NCI-H510A treated with DMSO at 0.1 percent for 48 hours (cell line): ENCODE results near the gene MGAT5.

ENCODE experiments used
- DNase-seq: peaks from one replicate; lab custom pipeline; 2025; lab: John Stamatoyannopoulos, UW

MGAT5 gene

GRCh38 chr2:134304394-134305108 lies 50.7 kb downstream of the MGAT5 start:
- DNase-seq = no peak

DNA sequence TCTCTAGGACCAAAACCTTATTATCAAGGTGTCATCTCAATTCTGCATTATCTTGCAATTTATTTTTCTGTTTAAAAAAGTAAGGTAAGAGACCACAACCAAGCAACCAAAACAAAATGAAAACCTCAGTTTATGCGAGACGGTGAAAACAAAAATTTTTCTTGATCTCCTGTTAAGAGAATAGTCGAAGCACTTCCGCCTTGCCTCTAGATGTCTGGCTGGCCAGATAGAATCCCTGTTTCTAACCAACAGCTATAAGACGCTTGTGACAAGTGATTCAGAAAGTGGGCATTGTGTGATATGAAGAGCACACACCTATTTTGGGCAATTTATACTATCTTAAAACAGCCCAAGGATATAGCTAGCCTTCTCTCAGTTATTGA lies 51.2 kb downstream of the MGAT5 start:
- DNase-seq = no peak

DNA sequence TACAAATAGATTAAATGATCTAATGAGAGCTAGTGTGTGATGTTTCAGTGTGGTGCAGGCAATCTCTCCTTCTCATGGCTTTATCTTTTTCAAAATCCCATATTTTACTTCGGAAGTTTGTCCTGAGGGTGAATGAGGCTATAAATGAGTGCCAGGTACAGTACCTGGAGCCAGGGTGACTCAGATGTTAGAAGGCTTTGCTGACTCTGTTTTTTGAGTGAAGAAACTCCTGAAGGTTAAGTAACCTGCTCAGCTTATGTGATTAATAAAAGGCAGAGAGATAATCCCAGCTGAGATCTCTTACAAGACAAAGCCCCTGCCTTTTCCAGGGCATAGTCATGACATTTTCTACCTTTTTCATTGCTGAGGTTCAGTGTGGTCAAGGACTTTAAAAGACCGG lies 52.6 kb downstream of the MGAT5 start:
- DNase-seq = no peak

DNA sequence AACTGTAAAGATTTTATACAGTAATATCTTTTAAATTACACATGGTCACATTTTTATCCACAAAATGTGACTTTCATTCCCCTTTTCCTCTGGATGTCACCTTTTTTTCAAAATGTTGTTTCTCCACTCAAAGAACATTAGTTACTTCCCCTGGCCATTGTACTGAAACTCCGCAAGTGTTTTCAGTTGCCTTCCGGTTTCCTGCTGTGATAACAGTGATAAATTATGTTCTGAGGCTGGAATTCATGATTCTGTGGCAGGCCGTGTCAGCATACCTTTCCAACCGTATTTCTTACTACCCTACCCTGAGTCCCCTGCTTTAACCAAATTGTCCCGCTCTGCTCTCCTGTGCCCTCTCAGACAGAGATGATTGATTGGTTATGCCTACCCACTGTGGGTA lies 53.5 kb downstream of the MGAT5 start:
- DNase-seq = no peak

DNA sequence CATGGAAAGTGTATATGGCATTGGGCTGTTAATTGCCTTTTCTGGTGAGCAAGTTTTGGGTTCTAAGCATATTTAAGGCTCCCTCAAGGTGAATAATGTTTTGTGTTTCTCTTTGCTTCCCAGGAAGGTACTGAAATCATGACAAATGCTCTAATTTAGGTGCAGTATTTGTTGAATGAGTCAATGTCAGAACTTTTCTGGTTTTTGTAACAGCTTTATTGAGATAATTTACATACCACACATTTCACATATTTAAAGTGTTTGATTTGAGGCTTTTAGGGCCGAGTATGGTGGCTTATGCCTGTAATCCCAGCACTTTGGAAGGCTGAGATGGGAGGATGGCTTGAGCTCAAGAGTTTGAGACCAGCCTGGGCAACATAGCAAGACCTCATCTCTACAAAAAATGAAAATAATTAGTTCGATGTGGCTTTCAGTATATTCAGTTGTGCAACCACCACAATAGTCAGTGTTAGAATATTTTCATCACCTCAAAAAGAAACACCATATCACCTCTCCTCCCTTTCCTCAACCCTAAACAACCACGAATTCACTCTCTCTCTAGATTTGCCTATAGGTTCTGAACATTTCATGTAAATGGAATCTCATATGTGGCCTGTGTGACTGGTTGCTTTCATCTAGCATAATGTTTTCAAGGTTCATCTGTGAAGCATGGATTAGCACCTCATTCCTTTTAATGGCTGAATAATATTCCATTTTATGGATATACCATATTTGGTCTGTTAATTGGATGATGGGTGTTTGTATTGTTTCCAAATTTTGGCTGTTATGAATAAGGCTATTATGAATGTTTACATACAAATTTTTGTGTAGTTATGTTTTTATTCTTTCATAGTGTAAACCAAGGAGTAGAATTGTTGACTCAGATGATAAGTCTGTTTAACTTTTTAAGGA lies 54.9 kb downstream of the MGAT5 start:
- no peak for DNase-seq

- DNase-seq = no peak
Measured at GRCh38 chr2:134310107-134311079, 56.5 kb downstream of the MGAT5 start.

DNA sequence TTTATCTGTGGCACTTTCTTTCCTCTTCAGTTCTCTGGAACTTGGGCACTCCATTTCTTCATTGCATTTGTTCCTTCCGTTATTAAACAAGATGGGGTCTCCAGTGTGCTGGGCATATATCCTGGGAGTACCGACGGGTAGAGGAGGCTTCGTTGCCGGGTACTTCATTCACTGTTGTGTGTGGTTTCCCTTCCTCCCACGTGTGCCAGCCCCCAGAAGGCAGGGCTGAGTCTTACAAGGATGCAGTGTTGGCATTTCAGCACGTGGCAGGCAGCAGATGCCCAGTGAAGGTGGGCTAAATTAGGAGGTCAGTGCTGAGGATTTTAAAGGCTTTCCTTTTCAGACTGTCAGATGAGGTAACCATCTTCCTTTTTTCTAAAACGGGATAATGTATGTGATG lies 58.6 kb downstream of the MGAT5 start:
- DNase-seq = no peak

DNA sequence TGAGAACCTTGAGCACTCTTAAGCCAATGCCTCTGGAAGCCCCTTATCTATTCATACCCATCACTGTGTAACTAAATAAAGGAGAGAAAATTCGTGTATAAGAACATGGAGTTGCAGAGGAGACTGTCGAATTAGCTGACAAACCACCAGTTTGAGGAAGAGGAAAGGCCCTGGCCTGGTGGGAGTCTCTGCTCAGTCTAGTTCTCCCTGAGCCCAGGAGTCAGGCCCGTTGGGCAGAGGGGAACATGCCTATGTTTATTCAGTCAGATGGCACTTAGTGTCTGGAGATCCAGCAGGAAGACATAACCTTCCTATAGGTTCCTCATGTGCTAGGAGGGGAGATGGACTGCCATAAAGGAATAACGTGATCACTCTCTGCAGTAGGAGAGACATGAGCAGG lies 60.3 kb downstream of the MGAT5 start:
- DNase-seq = no peak

DNA sequence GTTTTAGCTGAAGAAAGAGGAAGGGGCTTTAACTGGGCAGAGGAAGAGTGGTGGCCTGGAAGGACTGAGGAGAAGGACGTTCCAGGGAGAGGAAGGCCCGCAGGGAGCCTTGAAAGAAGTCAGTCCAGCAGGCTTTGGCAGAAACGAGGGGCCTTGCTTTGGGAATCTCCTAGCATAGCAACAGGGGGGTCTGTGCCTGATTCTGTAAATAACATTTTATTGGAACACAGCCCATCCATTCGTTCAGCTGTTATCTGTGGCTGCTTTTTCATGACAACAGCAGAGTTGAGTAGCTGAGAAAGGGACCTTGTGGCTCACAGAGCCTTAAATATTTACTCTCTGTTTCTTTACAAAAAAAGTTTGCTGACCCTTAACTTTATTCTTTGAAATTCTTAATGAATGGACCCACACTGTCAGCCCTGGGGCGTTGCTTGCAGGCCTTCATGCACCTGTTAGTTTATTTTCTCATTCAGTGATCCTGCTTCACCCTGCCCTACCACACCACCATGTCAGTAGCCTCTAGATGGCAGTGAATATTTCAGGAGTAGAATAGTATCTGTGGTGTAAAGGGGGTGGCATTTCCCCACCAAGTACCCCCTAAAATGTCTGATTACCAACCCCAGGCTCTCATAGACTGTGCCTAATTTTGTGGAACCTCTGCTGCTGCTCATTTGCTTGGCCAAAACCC lies 61.0 kb downstream of the MGAT5 start:
- DNase-seq = no peak

- DNase-seq = no peak
Measured at GRCh38 chr2:134315471-134315870, 61.6 kb downstream of the MGAT5 start.

DNA sequence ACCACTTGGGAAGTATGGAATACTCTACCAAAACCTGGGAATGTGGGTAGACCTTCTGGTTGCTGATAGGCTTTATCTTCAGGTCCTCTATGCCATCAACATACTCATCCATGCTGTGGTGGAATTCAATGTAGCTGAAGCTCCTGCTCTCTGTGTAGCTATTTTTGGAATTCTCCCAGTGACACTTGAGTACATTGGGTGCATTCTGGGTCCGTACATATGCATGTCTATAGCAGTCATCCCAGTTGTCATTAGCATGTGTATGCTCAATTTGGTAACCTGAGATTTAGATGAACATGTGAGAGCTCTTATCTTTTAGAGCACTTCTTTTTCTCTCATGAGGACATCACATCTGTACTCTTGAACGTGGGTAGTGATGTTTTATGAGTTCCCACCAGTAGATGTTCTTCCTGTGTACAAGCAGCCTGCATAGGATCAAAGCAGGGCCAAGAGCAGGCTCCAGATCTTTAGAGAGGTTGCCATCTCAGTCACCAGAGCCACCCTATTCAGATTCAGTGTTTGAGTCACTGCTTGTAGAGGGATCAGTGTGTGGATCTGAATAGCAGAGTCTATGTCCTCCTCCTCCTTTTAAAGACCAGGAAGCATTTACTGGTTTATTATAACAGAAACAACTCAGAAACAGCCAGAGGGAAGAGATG lies 65.9 kb downstream of the MGAT5 start:
- DNase-seq = peak; percentile 80

DNA sequence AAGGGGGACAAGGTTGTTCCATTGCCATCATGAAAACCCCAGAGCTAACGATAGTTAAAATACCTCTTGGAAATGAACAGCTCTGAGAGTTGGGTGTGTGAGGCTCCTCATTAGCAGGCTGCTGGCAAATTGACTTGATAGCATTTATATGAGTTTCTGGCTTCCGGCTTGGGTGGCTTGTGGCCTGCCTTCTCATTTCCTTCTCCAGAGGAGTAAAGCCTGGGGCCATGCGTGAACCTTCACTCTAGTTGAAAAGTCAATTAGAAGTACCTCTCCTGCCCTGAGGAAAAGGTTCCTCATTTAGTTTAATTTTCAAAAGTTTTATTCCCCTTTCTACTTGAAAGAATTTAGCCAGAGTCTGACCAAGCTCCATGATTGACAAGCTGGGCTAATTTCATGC lies 67.1 kb downstream of the MGAT5 start:
- no peak for DNase-seq

GRCh38 chr2:134323777-134324176 lies 69.9 kb downstream of the MGAT5 start:
- DNase-seq = no peak

- DNase-seq = no peak
Measured at GRCh38 chr2:134324430-134324829, 70.6 kb downstream of the MGAT5 start.

- DNase-seq = no peak
Measured at GRCh38 chr2:134324947-134325346, 71.1 kb downstream of the MGAT5 start.

GRCh38 chr2:134325696-134326095 lies 71.8 kb downstream of the MGAT5 start:
- DNase-seq = no peak

DNA sequence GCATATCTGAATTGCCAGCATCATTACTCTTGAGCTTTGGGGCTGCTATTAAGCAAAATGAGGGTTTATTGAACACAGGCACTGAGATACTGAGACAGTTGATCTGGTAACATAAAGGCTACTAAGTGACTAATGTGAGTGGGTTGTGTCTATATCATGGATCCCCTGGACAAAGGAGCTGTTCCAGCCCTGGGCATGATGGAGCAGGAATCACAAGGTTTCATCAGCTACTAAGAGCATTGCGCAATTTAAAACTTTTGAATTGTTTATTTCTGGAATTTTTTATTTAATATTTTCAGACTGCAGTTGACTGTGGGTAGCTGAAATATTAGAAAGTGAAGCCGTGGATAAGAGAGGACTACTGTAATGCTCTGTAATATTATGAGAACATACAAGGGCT lies 73.5 kb downstream of the MGAT5 start:
- DNase-seq = no peak

DNA sequence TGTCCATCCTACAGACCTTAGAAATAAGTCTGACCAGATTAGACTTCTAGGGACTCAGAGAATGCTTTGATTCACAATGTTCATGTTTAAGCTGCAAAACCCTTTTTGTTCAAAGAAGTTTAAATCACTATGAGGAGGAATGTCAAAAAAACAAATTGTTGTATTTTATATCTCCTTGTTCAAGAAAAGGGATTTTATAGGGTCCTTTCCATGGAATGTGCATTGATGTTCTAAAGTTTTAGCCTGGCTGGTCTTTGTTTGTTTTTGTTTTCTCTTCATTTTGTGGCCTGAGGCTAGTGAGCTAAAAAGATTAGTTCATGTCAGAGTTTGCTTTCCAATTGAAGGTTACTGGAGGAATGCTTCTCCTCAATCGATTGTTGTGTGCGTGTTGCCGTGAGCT lies 77.2 kb downstream of the MGAT5 start:
- DNase-seq = no peak

- DNase-seq = no peak
Measured at GRCh38 chr2:134333646-134334189, 79.8 kb downstream of the MGAT5 start.

GRCh38 chr2:134334542-134335353 lies 80.9 kb downstream of the MGAT5 start:
- no peak for DNase-seq
